ENCODE measurements around the gene GPD1L. TPM values are rescaled to one million over a fixed set of nuclear protein-coding genes. Genes with fewer than 3 reads are reported as not detected.
A peak's percentile ranks its signal among the peaks of the same experiment; 100 is the strongest.
"Not testable (repeated sequence)": the region's sequence is repeated elsewhere in the genome, so short reads cannot be mapped to it uniquely, and the experiment has no call there.

Gene GPD1L
- total and polyA plus RNA-seq, 11 donors: 97.4 to 340 (median 164) TPM

DNA sequence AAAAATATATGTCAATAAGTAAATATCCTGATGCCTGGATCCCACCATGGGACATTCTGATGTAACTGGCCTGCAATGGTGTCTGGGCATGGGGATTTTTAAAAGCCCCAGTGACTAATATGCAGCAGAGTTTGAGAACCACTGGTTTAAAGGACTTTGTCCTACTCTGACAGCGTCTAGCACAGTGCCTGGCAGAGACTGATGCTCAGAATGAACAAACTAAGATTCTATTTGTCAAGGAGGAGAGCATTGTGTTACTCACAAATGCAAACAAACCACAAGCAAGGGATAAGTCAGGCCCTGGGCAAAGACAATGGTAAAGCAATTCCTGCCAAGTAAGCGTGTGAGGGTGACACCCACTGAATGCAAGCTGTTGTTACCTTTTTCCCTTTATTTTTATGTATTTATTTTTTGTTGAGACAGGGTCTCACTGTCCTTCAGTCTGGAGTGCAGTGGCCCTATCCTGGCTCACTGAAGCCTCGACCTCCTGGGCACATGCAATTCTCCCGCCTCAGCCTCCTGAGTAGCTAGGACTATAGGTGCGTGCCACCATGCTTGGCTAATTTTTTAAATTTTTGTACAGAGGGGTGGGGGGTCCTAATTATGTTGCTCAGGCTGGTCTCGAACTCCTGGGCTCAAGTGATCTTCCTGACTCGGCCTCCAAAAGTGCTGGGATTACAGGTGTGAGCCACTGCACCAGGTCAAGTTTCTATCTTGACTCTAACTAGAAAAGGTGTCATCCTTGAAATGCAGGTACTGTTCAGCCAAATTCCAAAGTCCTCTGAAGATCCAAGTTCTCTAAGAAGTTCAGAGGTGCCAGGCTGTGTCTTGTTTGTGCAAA is 909 bp upstream of the GPD1L start:
- Histone ChIP-seq H3K36me3 (no peaks in the 10 kb centered on the region), H3K4me1 (peaks cover 1 to 40% (median 32%) of the 10 kb centered on the region in 12 donors), H3K9me3 (peaks cover 0 to 26% (median 17%) of the 10 kb centered on the region in 12 donors), H3K27ac (peak overlapping the region in 10 of 12 donors; percentile 39 to 93 (median 86)), H3K27me3 (no peaks in the 10 kb centered on the region), H3K4me3 (peak overlapping the region in 10 of 12 donors; percentile 31 to 99 (median 92))
- DNase-seq (no peak), ATAC-seq (no peak)
- TF ChIP-seq POLR2A (IDR thresholded peaks at IDR 0.05): no peak
- TF ChIP-seq, protein P1, sequence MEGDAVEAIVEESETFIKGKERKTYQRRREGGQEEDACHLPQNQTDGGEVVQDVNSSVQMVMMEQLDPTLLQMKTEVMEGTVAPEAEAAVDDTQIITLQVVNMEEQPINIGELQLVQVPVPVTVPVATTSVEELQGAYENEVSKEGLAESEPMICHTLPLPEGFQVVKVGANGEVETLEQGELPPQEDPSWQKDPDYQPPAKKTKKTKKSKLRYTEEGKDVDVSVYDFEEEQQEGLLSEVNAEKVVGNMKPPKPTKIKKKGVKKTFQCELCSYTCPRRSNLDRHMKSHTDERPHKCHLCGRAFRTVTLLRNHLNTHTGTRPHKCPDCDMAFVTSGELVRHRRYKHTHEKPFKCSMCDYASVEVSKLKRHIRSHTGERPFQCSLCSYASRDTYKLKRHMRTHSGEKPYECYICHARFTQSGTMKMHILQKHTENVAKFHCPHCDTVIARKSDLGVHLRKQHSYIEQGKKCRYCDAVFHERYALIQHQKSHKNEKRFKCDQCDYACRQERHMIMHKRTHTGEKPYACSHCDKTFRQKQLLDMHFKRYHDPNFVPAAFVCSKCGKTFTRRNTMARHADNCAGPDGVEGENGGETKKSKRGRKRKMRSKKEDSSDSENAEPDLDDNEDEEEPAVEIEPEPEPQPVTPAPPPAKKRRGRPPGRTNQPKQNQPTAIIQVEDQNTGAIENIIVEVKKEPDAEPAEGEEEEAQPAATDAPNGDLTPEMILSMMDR (IDR thresholded peaks at IDR 0.05): no peak
- WGBS, 4 donors: 94 to 99% (median 95%) methylated on average over 7 of the region's 7 CpGs
- intact Hi-C loops (cut with DNase I): loop anchor here in 3 of 10 donors (5.0 to 10.0 kb wide), 4 partner anchors 37 to 573 kb away; partner anchors contain the start of gene STT3B (in 1 of the 3)

GRCh38 chr3:32106929-32107362 is 526 bp downstream of the GPD1L start:
- WGBS, 4 donors: 0 to 2% (median 1%) methylated on average over 19 to 36 of the region's 36 CpGs

DNA sequence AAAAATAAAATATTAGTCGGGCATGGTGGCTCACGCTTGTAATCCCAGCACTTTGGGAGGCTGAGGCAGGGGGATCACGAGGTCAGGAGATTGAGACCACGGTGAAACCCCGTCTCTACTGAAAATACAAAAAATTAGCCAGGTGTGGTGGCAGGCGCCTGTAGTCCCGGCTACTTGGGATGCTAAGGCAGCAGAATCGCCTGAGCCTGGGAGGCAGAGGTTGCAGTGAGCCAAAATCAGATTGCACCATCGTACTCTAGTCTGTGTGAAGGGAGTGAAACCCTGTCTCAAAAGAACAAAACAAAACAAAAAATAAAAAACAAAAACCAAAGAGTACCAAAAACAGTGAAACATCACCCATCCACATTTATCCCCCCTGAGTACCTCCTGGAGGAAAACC is 1.8 kb downstream of the GPD1L start:
- peaks cover 6 to 65% (median 43%) of the 10 kb centered on the region in 12 donors for H3K4me1 ChIP-seq
- H3K27me3 ChIP-seq, DNase-seq, H3K36me3 ChIP-seq, ATAC-seq, H3K9me3 ChIP-seq: not testable (repeated sequence)
- intact Hi-C loops (cut with DNase I): loop anchor here in 4 of 10 donors (2.0 to 10.0 kb wide), 5 partner anchors 19 to 576 kb away; partner anchors contain the start of gene STT3B (in 1 of the 4)
- WGBS, 4 donors: 83 to 88% (median 87%) methylated on average over 9 of the region's 9 CpGs
- peak overlapping the region in 9 of 12 donors; percentile 18 to 95 (median 88) for H3K27ac ChIP-seq
- H3K4me3 ChIP-seq: peak overlapping the region in 6 of 12 donors; percentile 73 to 99 (median 87)

More at GRCh38 chr3:32106929-32107362, 526 bp downstream of the GPD1L start:
- Histone ChIP-seq H3K4me1 (peaks cover 6 to 54% (median 38%) of the 10 kb centered on the region in 12 donors), H3K9me3 (peaks cover 0 to 15% (median 9%) of the 10 kb centered on the region in 12 donors), H3K27me3 (no peaks in the 10 kb centered on the region), H3K4me3 (peak overlapping the region; percentile 55 to 99 (median 87)), H3K27ac (peak overlapping the region; percentile 82 to 95 (median 88)), H3K36me3 (no peaks in the 10 kb centered on the region)
- intact Hi-C loops (cut with DNase I): loop anchor here in 3 of 10 donors (5.0 to 10.0 kb wide), 4 partner anchors 35 to 575 kb away; partner anchors contain the start of gene STT3B (in 1 of the 3)
- DNase-seq (peak in 4 of 5 donors; percentile 34 to 62 (median 48)), ATAC-seq (peak in 2 of 4 donors; percentile 36 to 44)
- TF ChIP-seq, protein P1 (IDR thresholded peaks at IDR 0.05): no peak
- TF ChIP-seq POLR2A (IDR thresholded peaks at IDR 0.05): no peak

DNA sequence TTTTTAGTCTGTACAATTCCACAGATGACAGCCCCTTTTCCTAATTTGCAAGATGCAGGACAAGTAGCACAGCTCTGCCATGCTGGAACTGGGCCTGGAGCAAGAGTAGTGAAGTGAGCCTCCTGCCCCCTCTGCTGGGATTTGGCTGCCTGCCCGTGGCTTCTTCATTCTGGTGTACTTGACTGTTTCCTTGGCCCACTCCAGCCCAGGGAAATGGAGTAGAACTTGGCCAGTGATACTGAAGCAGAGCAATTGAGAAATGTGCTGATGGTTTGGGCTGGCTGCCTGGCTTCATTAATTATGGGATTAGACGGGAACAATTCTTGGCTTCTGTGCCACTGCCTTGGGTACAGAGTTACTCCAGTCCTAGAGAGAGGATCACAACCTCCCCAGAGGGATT is 2.8 kb downstream of the GPD1L start:
- Histone ChIP-seq H3K36me3 (no peaks in the 10 kb centered on the region), H3K9me3 (no peaks in the 10 kb centered on the region), H3K27ac (peak overlapping the region; percentile 54 to 95 (median 82)), H3K27me3 (no peaks in the 10 kb centered on the region), H3K4me1 (peaks cover 6 to 72% (median 45%) of the 10 kb centered on the region in 12 donors), H3K4me3 (peak overlapping the region in 1 of 12 donors; percentile 76)
- ATAC-seq (peak; percentile 56 to 61 (median 59)), DNase-seq (peak; percentile 84 to 95 (median 90))
- TF ChIP-seq, protein P1 (IDR thresholded peaks at IDR 0.05): no peak
- TF ChIP-seq POLR2A (IDR thresholded peaks at IDR 0.05): no peak
- intact Hi-C loops (cut with DNase I): loop anchor here in 4 of 10 donors (2.0 to 10.0 kb wide), 5 partner anchors 18 to 577 kb away; partner anchors contain the start of gene STT3B (in 1 of the 4)
- WGBS, 4 donors: 4 to 13% (median 7%) methylated on average over 2 of the region's 2 CpGs

All from heart left ventricle (tissue), 16 donors.